SK-N-MC (cell line): ENCODE results near the gene BACE2.
"Not testable (repeated sequence)": the region's sequence is repeated elsewhere in the genome, so short reads cannot be mapped to it uniquely, and the experiment has no call there.

Experiments used
- DNase-seq: peaks from one replicate; pipeline ENCODE4 v3.0.0-alpha.2; 2011; ENCODE audit warnings: low read depth, low spot score
- H3K27ac ChIP-seq: fragments of 200-600 bp; sonication (generic); 2 replicates; pipeline ENCODE4 v1.5.1; 2016; ENCODE audit warnings: mixed run types
- H3K36me3 ChIP-seq: fragments of 200-600 bp; sonication (generic); 2 replicates; pipeline ENCODE4 v1.6.1; 2017; ENCODE audit warnings: antibody characterized with exemption, low read length, mixed read lengths; ENCODE audit not compliant: insufficient read depth
- H3K4me3 ChIP-seq: fragments of 200-600 bp; sonication (generic); 2 replicates; pipeline ENCODE4 v1.5.1; 2016
- H3K9ac ChIP-seq: fragments of 200-600 bp; sonication (generic); 2 replicates; pipeline ENCODE4 v1.8.0; 2017; ENCODE audit warnings: mixed run types, mixed read lengths; ENCODE audit not compliant: insufficient read length
- H3K9me3 ChIP-seq: fragments of 200-600 bp; sonication (generic); 2 replicates; pipeline ENCODE4 v1.6.1; 2017; ENCODE audit warnings: low read depth, mild to moderate bottlenecking, antibody characterized with exemption, low read length, moderate library complexity, mixed read lengths
- EZH2 ChIP-seq: fragments of 200-600 bp; sonication (generic); IDR thresholded peaks from one replicate; pipeline ENCODE4 v1.6.1; 2017; ENCODE audit warnings: antibody characterized with exemption
- FOXP2 ChIP-seq: optimal IDR thresholded peaks from 2 replicates; pipeline ENCODE3; 2011; ENCODE audit warnings: mild to moderate bottlenecking, moderate library complexity; ENCODE audit not compliant: insufficient read depth; ENCODE audit errors: extremely low read length, control extremely low read depth
- POLR2AphosphoS5 ChIP-seq: IDR thresholded peaks from 2 replicates; pipeline ENCODE4 v1.6.1; 2012; ENCODE audit warnings: mild to moderate bottlenecking, low read depth, low read length, borderline replicate concordance

Gene BACE2

GRCh38 chr21:41290106-41290799 is 122.3 kb downstream of the BACE2 start:
- Histone ChIP-seq H3K27ac (no peak overlapping the region), H3K4me3 (no peak overlapping the region), H3K9ac (no peak overlapping the region), H3K36me3 (no peaks in the 10 kb centered on the region), H3K9me3 (no peaks in the 10 kb centered on the region)
- DNase-seq = no peak
- no peak for TF ChIP-seq FOXP2
- TF ChIP-seq POLR2AphosphoS5 = no peak
- TF ChIP-seq EZH2 = no peak

GRCh38 chr21:41294548-41295231 is 126.7 kb downstream of the BACE2 start:
- Histone ChIP-seq H3K27ac (no peak overlapping the region), H3K9me3 (no peaks in the 10 kb centered on the region; the same call in 1 of the 2 replicates), H3K36me3 (no peaks in the 10 kb centered on the region), H3K4me3 (no peak overlapping the region), H3K9ac (no peak overlapping the region)
- DNase-seq = no peak
- TF ChIP-seq POLR2AphosphoS5 = no peak
- TF ChIP-seq EZH2 = no peak
- no peak for TF ChIP-seq FOXP2

GRCh38 chr21:41295721-41296254 is 127.8 kb downstream of the BACE2 start:
- H3K36me3 ChIP-seq = no peaks in the 10 kb centered on the region
- DNase-seq = no peak
- TF ChIP-seq FOXP2 = no peak
- TF ChIP-seq POLR2AphosphoS5 = no peak
- TF ChIP-seq EZH2 = no peak
- no peak overlapping the region for H3K9ac ChIP-seq
- H3K4me3 ChIP-seq = no peak overlapping the region
- H3K9me3 ChIP-seq = no peaks in the 10 kb centered on the region; the same call in 1 of the 2 replicates
- no peak overlapping the region for H3K27ac ChIP-seq

GRCh38 chr21:41302976-41303375 is 135.0 kb downstream of the BACE2 start:
- Histone ChIP-seq H3K4me3 (no peak overlapping the region), H3K36me3 (no peaks in the 10 kb centered on the region), H3K27ac (no peak overlapping the region), H3K9me3 (no peaks in the 10 kb centered on the region; the same call in 1 of the 2 replicates), H3K9ac (no peak overlapping the region)
- no peak for DNase-seq
- TF ChIP-seq POLR2AphosphoS5 (no peak), FOXP2 (no peak), EZH2 (no peak)

GRCh38 chr21:41304068-41304720 is 136.2 kb downstream of the BACE2 start:
- Histone ChIP-seq H3K27ac (no peak overlapping the region), H3K4me3 (no peak overlapping the region), H3K36me3 (no peaks in the 10 kb centered on the region), H3K9me3 (no peaks in the 10 kb centered on the region), H3K9ac (no peak overlapping the region)
- DNase-seq = no peak
- TF ChIP-seq POLR2AphosphoS5 (no peak), FOXP2 (no peak), EZH2 (no peak)

GRCh38 chr21:41307219-41307618 is 139.3 kb downstream of the BACE2 start:
- no peak for DNase-seq
- H3K27ac ChIP-seq = no peak overlapping the region
- no peaks in the 10 kb centered on the region for H3K36me3 ChIP-seq
- no peak overlapping the region for H3K4me3 ChIP-seq
- TF ChIP-seq FOXP2 (no peak), POLR2AphosphoS5 (no peak), EZH2 (no peak)
- H3K9me3 ChIP-seq = no peaks in the 10 kb centered on the region
- H3K9ac ChIP-seq = no peak overlapping the region

GRCh38 chr21:41313285-41314164 is 145.6 kb downstream of the BACE2 start:
- not testable (repeated sequence) for H3K9ac ChIP-seq, H3K9me3 ChIP-seq, DNase-seq, H3K36me3 ChIP-seq, H3K4me3 ChIP-seq, H3K27ac ChIP-seq

GRCh38 chr21:41315726-41316125 is 147.8 kb downstream of the BACE2 start:
- no peaks in the 10 kb centered on the region for H3K9me3 ChIP-seq
- H3K9ac ChIP-seq = no peak overlapping the region
- no peak overlapping the region for H3K4me3 ChIP-seq
- no peak overlapping the region for H3K27ac ChIP-seq
- no peaks in the 10 kb centered on the region for H3K36me3 ChIP-seq
- TF ChIP-seq POLR2AphosphoS5 = no peak
- no peak for TF ChIP-seq EZH2
- TF ChIP-seq FOXP2 = no peak
- DNase-seq = no peak
